ENCODE results near the gene PLCB1.
"Not testable (repeated sequence)": the region's sequence is repeated elsewhere in the genome, so short reads cannot be mapped to it uniquely, and the experiment has no call there.

The PLCB1 gene

DNA sequence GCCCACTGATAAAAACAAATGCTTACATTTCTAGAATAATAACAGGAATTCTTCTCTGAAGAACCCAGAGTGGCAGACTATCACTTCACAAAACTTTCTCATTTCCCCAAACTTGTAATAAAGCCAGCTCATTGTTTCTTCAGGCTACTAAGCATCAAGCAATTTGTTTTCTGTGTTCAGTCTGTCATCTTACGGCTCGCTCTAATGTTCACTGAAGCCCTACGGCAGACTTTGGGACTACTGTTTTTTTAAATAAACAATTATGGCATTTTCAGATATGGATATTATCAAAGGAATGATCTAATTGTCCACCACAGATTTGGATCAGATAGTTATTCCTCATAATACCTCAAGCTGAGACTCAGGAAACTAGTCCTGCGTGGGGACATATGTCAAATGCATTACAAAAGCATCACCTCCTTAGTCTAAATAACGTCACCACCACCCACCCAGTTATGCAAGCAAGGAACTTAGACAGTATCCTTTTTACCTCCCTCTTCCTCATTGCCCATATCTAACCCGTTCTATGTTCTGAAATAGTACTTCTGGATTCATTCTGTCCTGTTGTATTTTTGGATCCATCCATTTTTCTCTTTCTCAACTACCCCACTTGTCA, 415.1 kb downstream of the PLCB1 start:
- DNase-seq (ENCODE audit: low spot score) = no peak

GRCh38 chr20:8547968-8548588, 416.0 kb downstream of the PLCB1 start:
- no peak for DNase-seq (ENCODE audit: low spot score)

GRCh38 chr20:8549192-8549591, 417.1 kb downstream of the PLCB1 start:
- DNase-seq (ENCODE audit: low spot score) = no peak

DNA sequence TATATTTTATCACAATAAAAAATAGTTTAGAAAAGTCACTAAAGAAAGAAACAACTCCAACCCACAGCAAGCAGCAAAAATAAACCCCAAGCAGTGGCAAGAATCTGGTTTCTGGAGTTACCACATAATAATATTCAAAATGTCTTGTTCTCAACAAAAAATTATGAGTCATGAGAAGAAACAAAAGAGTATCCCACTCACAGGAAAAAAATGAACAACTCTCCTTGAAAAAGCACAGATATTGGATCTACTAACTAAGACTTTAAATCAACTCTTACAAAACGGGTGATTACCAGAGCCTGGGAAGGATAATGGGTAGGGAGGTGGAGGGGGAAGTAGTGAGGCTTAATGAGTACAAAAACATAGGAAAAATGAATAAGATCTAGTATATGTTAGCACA, 425.6 kb downstream of the PLCB1 start:
- no peak for DNase-seq (ENCODE audit: low spot score)

GRCh38 chr20:8562356-8562755, 430.3 kb downstream of the PLCB1 start:
- no peak for DNase-seq (ENCODE audit: low spot score)

GRCh38 chr20:8568075-8568474, 436.0 kb downstream of the PLCB1 start:
- no peak for DNase-seq (ENCODE audit: low spot score)

DNA sequence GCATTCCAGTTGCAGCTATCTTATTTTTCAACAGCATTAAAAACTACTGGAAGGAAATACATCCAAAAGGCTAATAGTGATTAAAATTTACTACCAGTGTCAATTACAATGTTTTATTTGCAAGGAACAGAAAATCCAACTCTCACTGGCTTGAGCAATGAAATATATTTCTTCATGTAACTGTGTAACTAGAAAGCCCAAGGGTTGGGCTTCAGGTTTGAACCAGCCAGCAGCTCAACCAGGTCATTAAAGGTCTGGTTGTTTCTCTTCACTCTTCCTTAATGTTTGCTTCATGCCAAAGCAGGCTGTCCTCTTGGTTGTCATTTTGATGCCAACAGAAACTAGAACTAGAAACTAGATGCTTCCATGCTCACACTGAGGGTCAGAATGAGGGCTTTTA, 437.7 kb downstream of the PLCB1 start:
- no peak for DNase-seq (ENCODE audit: low spot score)

DNA sequence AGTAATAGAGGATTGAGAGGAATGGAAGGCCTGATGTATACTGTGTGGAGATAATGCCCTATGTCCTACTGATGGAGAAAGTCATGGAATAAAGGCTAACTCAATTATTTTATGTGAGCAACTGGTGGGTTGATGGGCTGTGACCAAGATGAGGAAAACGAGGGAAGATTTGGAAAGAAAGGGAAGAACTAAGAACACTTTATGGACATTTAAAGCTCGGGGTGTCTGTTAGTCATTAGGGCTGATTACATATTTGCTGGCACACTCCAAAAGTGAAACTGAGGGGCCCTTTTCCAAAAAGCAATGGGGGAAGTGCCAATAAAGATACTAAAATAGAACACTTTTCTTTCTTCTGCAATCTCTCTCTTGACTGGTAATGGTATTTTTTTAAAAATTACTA, 439.5 kb downstream of the PLCB1 start:
- no peak for DNase-seq (ENCODE audit: low spot score)

DNA sequence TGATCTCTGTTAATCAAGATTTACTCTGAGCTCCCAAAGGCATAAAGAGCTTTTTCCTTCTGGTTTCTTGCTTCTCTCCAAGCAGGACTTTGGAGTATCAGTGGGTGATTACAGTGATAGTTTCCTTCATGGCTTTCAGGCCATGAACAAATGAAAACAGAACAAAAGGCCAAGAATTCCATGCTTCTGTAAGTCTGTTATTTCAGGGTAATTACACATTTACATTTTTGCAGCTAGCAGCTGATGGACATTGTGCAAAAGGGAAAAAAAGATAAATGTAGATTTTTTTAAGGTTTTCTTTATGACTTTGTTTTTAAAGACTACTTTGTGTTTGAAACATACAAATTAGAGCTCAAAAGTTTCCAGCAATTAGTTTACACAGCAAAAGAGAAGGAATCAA, 441.6 kb downstream of the PLCB1 start:
- no peak for DNase-seq (ENCODE audit: low spot score)

DNA sequence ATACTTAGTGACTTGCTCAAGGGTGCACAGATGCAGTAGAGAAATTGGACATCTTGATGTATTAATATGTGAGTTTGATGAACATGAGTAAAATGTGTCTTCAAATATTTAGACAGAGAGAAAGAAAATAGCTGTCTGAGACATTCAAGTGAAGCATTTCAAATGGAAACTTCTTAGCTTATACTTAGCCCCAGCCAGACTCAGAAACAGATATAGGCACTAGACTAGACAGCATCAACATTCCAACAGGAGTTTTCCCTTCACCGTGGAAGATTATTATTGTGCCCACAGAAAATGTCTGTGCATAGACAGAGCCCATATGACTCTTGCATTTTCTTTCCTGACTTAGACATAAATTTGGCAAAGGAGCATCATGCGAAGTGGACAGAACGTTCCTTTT, 443.0 kb downstream of the PLCB1 start:
- DNase-seq (ENCODE audit: low spot score) = no peak

DNA sequence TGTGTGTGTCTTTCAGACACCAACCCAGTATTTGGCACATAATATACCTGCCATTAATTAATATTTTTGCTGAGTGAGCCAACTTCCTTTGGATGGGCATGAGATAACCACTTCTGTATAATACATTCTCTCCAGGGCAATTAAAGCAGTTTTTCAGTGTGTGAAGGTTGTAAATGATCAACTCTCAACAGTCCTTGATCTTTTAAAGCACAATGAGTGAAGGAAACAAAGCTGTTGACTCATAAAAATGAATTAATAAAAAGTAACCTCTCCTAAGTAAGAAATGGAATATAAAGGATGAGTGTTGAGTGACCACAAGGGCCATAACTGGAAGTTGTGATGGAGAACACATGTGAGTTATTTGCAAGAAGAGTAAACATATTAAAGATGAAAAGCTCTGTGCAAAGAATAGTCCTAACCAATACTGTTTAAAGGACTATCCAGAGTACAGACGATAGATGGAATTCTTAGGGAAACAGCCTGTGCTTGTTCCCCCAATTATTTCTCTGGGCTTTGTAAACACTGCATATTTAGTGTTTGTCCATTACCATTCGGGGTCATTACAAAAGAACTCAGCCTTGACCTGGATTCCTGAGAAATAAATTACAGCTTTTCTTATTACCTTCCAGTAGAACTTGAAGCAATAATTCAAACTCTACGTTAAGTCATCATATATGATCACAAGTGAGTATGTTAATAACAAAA, 446.2 kb downstream of the PLCB1 start:
- no peak for DNase-seq (ENCODE audit: low spot score)

DNA sequence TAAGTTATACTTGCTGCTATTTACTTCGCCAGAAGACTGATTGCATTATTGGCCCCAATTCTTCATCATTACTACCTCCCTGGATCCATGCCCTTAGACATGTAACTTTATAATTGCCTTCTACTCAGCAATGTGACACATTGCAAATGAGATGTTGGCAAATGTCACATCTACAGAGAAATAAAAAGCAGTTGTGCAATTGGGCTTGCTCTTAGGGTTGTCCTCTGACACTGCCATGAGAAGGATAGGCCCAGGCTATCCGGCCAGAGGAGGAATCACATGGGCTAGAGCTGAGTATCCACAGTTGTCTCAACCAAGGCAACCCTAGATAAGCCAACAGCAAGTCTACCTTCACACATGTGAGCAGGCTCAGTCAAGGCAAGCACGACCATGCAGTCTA, 447.0 kb downstream of the PLCB1 start:
- no peak for DNase-seq (ENCODE audit: low spot score)

DNA sequence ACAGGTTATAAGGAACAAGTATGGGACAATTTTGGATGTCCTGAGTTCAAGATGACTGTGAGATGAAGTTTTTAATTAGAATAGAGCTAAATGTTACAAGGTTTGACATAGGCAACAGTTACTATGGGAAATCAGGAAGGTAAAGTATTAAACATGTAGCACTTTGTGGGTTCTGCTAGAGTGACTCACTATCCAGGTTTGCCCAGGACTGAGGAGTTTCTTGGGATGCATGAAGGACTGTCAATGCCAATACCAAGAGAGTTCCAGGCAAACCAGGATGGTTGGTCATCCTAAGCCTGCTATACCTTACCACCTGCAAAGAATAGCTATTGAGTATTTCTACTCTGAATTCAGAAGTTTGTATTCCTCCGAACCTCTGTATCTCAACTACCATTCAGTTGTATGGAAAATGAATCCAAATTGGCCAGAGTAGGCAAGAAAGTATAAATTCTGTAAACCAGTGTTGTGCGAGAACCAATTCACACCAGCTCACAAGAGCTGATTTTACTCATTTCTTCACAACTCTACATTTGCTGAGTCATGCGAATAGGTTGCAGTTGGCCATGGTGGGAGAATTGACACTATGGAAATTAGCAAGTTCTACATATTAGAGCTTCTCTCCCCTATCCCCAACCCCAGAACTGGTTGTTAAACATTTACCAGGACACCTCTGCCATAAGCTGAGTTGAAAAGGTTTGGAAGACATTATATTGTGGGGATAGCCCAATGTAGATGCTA, 449.5 kb downstream of the PLCB1 start:
- DNase-seq (ENCODE audit: low spot score) = no peak

- no peak for DNase-seq (ENCODE audit: low spot score)
Observed at GRCh38 chr20:8583012-8583565, 451.0 kb downstream of the PLCB1 start.

GRCh38 chr20:8583566-8584043, 451.5 kb downstream of the PLCB1 start:
- peak; percentile 2 for DNase-seq (ENCODE audit: low spot score)

DNA sequence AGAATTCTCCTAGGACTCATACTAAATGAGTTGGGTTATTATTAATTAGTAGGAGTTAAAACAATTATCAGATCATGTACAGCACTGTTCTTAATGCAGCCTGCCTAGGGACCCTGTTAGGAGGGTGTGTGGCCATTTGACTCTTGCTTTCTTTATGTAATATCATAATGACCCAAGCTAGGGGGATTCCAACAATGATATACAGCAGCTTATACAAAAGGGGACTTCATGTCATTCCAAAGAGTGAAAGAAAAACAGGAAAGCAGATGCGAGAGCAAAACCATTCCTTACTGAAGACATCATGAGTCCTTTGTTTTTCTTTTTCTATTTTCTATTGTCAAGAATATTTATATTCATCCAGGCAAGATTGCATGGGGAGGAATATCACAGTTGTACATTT, 455.2 kb downstream of the PLCB1 start:
- DNase-seq (ENCODE audit: low spot score) = no peak

DNA sequence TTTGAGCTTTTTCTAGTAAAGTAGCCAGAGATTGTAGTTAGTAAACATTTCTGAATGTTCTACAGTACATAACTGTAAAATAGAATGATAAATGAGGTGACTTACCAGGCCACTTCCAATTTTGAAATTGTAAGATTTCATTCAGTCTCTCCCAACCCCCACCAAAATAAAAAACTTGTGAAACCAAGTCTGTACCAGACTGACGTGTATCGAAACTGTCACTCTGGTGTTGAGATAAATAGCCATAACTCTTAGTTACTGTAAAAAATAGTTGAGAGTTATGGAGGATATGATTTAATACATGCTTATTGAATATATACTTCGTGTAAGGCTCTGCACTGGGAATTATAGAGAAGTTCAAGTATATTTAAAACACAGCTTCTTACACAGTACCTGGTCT, 455.7 kb downstream of the PLCB1 start:
- DNase-seq (ENCODE audit: low spot score) = no peak

DNA sequence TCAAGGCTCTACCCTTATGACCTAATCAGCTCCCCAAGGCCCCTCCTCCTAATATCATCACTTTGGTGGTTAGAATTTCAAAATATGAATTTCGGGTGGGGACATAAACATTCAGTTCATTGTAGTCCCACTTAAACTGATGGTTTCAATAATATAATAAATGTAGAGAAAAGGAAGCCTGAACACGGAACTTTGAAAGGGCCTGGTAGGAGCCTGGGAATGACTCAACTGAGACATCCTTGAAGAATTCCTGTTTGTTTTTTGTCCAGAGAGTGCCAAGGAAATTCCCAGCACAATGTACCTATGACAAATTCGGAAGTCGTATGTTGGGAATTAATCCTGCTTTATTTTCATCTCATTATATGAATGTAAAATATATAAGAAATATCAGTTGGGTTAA, 457.9 kb downstream of the PLCB1 start:
- DNase-seq (ENCODE audit: low spot score) = no peak

- not testable (repeated sequence) for DNase-seq (ENCODE audit: low spot score)
Observed at GRCh38 chr20:8600910-8601541, 469.0 kb downstream of the PLCB1 start.

- no peak for DNase-seq (ENCODE audit: low spot score)
Observed at GRCh38 chr20:8601542-8601912, 469.5 kb downstream of the PLCB1 start.

- DNase-seq (ENCODE audit: low spot score) = no peak
Observed at GRCh38 chr20:8602389-8603116, 470.5 kb downstream of the PLCB1 start.
